ENCODE measurements around the gene CBR1. TPM values are rescaled to one million over a fixed set of nuclear protein-coding genes. Genes with fewer than 3 reads are reported as not detected.

The CBR1 gene
- total and polyA plus RNA-seq, 2 of the 8 experiments (the other 6 are each of a cell fraction or from before 2014, with no cell fraction given): 1.8 to 207 TPM

GRCh38 chr21:36070999-36071398, 1.2 kb downstream of the CBR1 start:
- Histone ChIP-seq H4K20me1 (replicated peaks in 1 of 2; ENCODE audit: control insufficient read depth in 1 of 2, insufficient read depth in 2 of 2, low read length in 2 of 2) (no peaks in the 10 kb centered on the region), H3K27ac (ENCODE audit: low read depth, low read length) (no peak overlapping the region), H3K4me1 (replicated peaks in 1 of 4; ENCODE audit: control insufficient read depth in 3 of 4, insufficient read depth in 4 of 4, low read length in 3 of 4) (peaks cover 0 to 9% (median 4%) of the 10 kb centered on the region in 4 experiments; a peak in 6 of 7 replicates), H2BK15ac (ENCODE audit: low read length) (no peak overlapping the region; the same call in 1 of the 2 replicates), H2AFZ (ENCODE audit: low read length) (no peak overlapping the region), H4K91ac (replicated peaks; ENCODE audit: insufficient read length, low read length) (no peak overlapping the region), H2BK120ac (replicated peaks; ENCODE audit: low read depth, low read length) (no peak overlapping the region), H2BK12ac (ENCODE audit: low read depth, low read length) (no peak overlapping the region), H3K18ac (ENCODE audit: extremely low read depth, low read length) (no peak overlapping the region), H3K9me3 (ENCODE audit: insufficient read depth in 2 of 2, low read depth in 1 of 2, low read length in 1 of 2) (peaks cover 12 to 14% of the 10 kb centered on the region in 2 experiments), H3K79me2 (ENCODE audit: control insufficient read depth in 1 of 2, insufficient read depth in 2 of 2, low read length in 2 of 2) (peaks cover 0 to 8% of the 10 kb centered on the region in 2 experiments; a peak in 1 of 4 replicates), H3K79me1 (ENCODE audit: low read depth, low read length) (no peaks in the 10 kb centered on the region), H2BK20ac (ENCODE audit: low read length) (no peak overlapping the region), H3K23me2 (ENCODE audit: low read depth, low read length) (no peaks in the 10 kb centered on the region; the same call in 1 of the 2 replicates), H3K4me3 (ENCODE audit: extremely low read depth in 1 of 4, insufficient read depth in 2 of 4, low read depth in 3 of 4, low read length in 4 of 4) (peak overlapping the region in 1 of 4 experiments; percentile 63; a peak in 2 of 8 replicates), H4K5ac (ENCODE audit: insufficient read length, low read depth, low read length) (no peak overlapping the region), H3K23ac (ENCODE audit: insufficient read length) (no peak overlapping the region), H4K8ac (ENCODE audit: extremely low read depth, insufficient read depth, low read length) (no peak overlapping the region), H2AK5ac (ENCODE audit: low read depth, low read length) (no peak overlapping the region), H3K36me3 (ENCODE audit: control insufficient read depth in 2 of 4, insufficient read depth in 4 of 4, low read length in 3 of 4) (peaks cover 0 to 17% (median 7%) of the 10 kb centered on the region in 4 experiments; a peak in 4 of 8 replicates), H2BK5ac (ENCODE audit: low read depth, low read length) (no peak overlapping the region), H3K9ac (replicated peaks in 1 of 4; ENCODE audit: extremely low read depth in 1 of 4, low read depth in 3 of 4, low read length in 3 of 4) (no peak overlapping the region; a peak in 1 of 7 replicates), H3K56ac (replicated peaks; ENCODE audit: insufficient read length, low read depth, low read length) (no peak overlapping the region), H3K4ac (replicated peaks; ENCODE audit: insufficient read length, low read depth, low read length) (no peak overlapping the region), H3K27me3 (replicated peaks in 1 of 4; ENCODE audit: control insufficient read depth in 3 of 4, extremely low read depth in 1 of 4, insufficient read depth in 3 of 4, low read length in 3 of 4) (peaks cover 0 to 1% (median 0%) of the 10 kb centered on the region in 4 experiments; a peak in 1 of 7 replicates), H3K14ac (ENCODE audit: insufficient read length) (no peak overlapping the region), H3K4me2 (ENCODE audit: insufficient read depth in 1 of 2, low read depth in 2 of 2, low read length in 2 of 2) (peak overlapping the region; percentile 61 to 86)
- DNase-seq (ENCODE audit: low read depth in 1 of 2, low spot score in 2 of 2) (no peak), FAIRE-seq (no peak)
- ChIA-PET POLR2A (ENCODE audit: partially characterized antibody) (interaction anchor here (1.0 to 2.4 kb wide), 5 partner anchors 10 to 30 kb away, joined by 3 to 20 read pairs (median 5); partner anchors contain the start of gene SETD4), CTCF (ENCODE audit: partially characterized antibody) (interaction anchor here (1.2 to 5.1 kb wide), 5 partner anchors 10 to 36 kb away, joined by 3 to 48 read pairs (median 6); partner anchors contain the start of gene SETD4)
- WGBS, 2 experiments (ENCODE audit: extremely low coverage in 1 of 2, insufficient coverage in 1 of 2, insufficient read length in 1 of 2, insufficient replicate concordance in 2 of 2, low coverage in 1 of 2, low lambda C conversion rate in 2 of 2, missing lambda C conversion rate in 1 of 2): 87% methylated on average over 7 of the region's 7 CpGs; no CpG with 5 or more reads in 1 of the 2 experiments
- TF ChIP-seq ZNF274 (IDR thresholded peaks at IDR 0.05; ENCODE audit: borderline replicate concordance, extremely low read depth, low read length): no peak
- TF ChIP-seq PHF8 (conservative IDR thresholded peaks at IDR 0.05; ENCODE audit: low read depth, low read length): no peak

All from H1 (cell line).